T47D (cell line): ENCODE data around the gene MUTYH.
"Not testable (repeated sequence)": the region's sequence is repeated elsewhere in the genome, so short reads cannot be mapped to it uniquely, and the experiment has no call there.

ENCODE experiments used
- DNase-seq, 2 experiments: peaks; one replicate each; pipeline versions ENCODE4 v3.0.0 to v3.0.0-alpha.2; 2011 to 2012; ENCODE audit warnings: low read depth in 1 of 2, low spot score in 1 of 2
- JUND ChIP-seq: IDR thresholded peaks from 2 replicates; pipeline ENCODE4 v1.6.1; 2012; ENCODE audit warnings: low read depth
- in situ Hi-C: cut with HindIII; loops from 2 replicates; pipeline ENCODE4 v1.10.0; 2016; ENCODE audit warnings: low sequenced_read_pairs, low pct_unique_long_range_greater_than_20kb

Gene MUTYH

GRCh38 chr1:45303520-45304310 is 36.5 kb downstream of the MUTYH start:
- DNase-seq = peak; percentile 83 to 96
- in situ Hi-C loops = no loop called here
- TF ChIP-seq JUND = no peak

DNA sequence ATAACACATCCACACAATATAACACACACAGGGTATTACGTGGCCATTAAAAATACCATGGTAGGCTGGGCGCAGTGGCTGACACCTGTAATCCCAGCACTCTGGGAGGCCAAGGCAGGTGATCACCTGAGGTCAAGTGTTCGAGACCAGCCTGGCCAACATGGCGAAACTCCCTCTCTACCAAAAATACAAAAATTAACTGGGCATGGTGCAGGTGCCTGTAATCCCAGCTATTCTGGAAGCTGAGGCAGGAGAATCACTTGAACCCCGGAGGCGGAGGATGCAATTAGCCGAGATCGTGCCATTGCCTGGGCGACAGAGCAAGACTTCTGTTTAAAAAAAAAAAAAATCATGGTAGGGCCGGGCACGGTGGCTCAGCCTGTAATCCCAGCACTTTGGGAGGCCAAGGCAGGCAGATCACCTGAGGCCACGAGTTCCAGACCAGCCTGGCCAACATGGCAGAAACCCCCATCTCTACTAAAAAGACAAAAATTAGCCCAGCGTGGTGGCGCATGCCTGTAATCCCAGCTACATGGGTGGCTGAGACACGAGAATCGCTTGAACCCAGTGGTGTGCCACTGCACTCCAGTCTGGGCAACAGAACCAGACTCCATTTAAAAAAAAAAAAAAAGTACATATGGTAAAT is 37.6 kb downstream of the MUTYH start:
- in situ Hi-C loops = no loop called here
- no peak for TF ChIP-seq JUND
- no peak for DNase-seq

DNA sequence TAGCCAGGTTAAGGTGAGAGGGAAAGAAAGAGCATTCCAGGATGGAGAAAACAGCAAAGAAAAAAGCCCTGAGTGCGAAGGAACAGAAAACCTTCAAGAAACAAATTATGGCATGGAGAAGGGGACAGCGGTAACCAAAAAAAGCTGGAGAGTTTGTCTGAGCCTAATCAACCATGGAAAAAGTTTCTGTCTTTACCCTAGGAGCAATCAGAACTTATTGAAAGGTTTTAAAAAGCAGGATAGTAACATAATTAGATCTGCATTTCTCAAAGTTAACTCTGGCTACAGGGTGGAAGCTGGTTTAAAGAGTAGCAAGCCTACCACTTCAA is 39.6 kb downstream of the MUTYH start:
- no peak for TF ChIP-seq JUND
- in situ Hi-C loops = no loop called here
- no peak for DNase-seq

- no peak for TF ChIP-seq JUND
- peak in 1 of 2 experiments; percentile 74 for DNase-seq
- in situ Hi-C loops = no loop called here
Observed at GRCh38 chr1:45299981-45300668, 40.1 kb downstream of the MUTYH start.

DNA sequence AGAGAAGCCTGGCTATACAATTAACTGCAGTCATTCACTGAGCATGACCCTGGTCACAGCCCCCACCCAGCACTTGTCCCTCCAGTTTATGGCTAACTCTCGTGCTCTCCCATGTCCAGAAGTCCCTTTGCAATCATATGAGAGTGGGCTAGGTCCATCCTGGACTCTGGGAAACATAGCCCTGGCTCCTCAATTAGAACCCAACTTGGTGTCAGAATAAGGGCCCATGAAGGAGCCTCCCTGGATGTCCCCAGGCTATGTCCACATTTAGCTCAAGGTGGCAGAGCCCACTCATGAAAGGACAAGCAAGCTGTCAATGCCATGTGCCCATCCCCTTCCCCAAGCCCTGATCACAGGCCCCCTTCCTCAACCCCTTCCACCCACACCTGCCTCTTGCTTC is 40.9 kb downstream of the MUTYH start:
- DNase-seq = no peak
- TF ChIP-seq JUND = no peak
- in situ Hi-C loops = no loop called here

DNA sequence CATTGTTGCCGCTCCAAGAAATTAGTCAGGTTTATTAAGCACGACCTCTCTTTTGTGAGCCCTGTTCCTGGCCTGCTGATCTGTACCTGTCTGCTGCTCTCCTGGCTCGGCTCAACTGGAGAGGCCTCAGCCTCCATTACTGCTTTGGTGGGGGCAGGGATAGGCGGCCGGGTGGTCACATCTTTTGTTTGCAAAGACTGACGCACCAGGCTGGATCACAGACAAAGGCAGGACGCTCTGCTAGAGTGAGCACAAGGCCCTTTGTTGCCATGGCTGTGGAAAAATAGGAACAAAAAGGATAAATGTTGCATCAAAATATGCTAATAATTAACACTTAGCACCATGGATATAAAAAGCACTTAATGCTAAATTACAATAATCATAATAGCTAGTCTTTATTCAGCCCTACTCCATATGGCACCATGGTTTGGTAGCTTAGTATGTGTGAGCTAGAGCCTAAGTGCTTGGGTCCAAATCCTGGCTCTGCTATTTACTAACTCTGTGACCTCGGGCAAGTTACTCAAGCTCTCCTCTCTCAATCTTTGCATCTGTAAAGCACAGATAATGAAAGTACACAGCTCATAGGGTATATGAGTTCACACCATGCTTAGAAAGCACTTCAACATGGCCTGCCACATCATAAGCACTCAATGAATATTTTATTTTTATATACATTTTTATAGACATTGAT is 42.4 kb downstream of the MUTYH start:
- in situ Hi-C loops = no loop called here
- TF ChIP-seq JUND = 0 out of 2 replicates have a peak, but pooled peaks have one; percentile 14
- DNase-seq = peak in 1 of 2 experiments; percentile 23

DNA sequence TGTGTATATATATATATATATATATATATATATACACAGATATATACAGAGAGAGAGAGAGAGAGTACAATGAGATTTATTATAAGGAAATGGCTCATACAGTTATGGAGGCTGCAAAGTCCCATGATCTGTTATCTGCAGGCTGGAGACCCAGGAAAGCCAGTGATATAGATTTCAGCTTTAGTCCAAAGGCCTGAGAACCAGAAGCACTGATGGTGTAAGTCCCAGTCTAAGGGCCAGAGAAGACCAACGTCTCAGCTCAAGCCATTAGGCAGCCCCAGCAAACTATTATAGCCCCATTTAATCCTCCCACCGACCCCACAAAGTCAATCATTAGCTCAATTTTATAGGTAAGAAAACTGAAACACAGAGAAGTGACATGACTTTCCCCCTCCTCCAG is 48.5 kb downstream of the MUTYH start:
- TF ChIP-seq JUND = no peak
- in situ Hi-C loops = no loop called here
- DNase-seq = no peak

DNA sequence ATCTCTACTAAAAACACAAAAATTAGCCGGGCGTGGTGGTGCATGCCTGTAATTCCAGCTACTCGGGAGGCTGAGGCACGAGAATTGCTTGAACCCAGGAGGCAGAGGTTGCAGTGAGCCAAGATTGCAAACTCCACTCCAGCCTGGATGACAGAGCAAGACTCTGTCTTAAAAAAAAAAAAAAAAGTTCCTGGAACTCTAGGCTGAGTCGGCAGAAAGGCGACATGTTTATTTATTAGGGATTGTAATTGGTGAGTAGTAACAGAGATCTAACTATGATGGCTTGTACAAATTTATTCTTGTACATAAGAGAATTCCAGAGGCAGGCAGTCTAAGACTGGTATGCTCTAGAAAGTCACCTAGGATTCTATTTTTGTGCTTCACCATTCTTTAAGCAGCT is 49.2 kb downstream of the MUTYH start:
- DNase-seq, in situ Hi-C loops: not testable (repeated sequence)

- in situ Hi-C loops, DNase-seq: not testable (repeated sequence)
Observed at GRCh38 chr1:45286521-45286920, 53.7 kb downstream of the MUTYH start.

DNA sequence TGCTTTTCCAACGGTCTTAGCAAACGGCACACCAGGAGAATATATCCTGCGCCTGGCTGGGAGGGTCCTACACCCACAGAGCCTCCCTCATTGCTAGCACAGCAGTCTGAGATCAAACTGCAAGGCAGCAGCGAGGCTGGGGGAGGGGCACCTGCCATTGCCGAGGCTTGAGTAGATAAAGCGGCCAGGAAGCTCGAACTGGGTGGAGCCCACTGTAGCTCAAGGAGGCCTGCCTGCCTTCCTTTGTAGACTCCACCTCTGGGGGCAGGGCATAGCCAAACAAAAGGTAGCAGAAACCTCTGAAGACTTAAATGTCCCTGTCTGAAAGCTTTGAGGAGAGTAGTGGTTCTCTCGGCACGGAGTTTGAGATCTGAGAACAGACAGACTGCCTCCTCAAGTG is 55.4 kb downstream of the MUTYH start:
- DNase-seq, in situ Hi-C loops: not testable (repeated sequence)

DNA sequence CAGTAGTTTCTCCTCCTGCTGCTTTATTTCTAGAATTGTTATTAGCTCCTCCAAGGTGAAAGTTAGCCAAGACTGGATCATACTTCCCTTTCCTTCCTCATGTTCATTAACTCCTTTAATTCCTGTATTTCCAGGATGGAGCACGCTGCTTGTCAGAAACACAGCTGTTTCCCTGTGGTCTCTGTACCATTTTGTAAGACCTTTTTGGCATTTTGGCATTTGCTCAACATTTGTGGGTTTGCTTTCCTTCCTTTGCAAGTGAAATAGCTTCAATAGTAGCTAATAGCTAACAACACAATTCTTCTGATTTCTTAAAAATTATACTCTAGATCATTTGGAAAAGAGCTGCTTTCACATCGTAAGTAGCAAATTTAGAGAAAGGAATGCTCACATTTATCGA is 57.9 kb downstream of the MUTYH start:
- TF ChIP-seq JUND = no peak
- in situ Hi-C loops = no loop called here
- DNase-seq = no peak
